Measurements from ENCODE around the gene UGDH. TPM values are rescaled to one million over a fixed set of nuclear protein-coding genes. Genes with fewer than 3 reads are reported as not detected.

Gene UGDH
- total RNA-seq, 1 donor from 2014 or later: 157 TPM

DNA sequence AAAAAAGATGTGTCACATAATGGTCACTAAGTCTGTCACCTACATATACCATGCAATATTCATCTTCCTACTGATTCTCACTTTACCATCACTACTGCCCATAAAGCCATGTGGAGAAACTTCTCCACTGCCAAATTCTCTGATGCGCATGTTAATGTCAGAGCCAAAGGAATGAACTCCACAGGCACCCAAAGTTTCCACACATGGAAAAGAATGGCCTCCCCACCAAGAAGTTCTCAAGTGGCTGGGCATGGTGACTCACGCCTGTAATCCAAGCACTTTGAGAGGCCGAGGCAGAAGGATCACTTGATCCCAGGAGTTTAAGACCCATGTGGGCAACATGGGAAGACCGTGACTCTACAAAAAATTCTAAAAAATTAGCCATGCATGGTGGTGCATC is 43.8 kb upstream of the UGDH start:
- H3K9me3 Mint-ChIP-seq: peaks cover 3% of the 10 kb centered on the region
- no peaks in the 10 kb centered on the region for H3K4me1 Mint-ChIP-seq
- H3K27me3 Mint-ChIP-seq (ENCODE audit: insufficient read depth, low read depth): peaks cover 3% of the 10 kb centered on the region
- Histone ChIP-seq H3F3A (ENCODE audit: low read depth) (no peaks in the 10 kb centered on the region), H3K4me3 (no peak overlapping the region), H3K9me3 (ENCODE audit: low read depth) (no peaks in the 10 kb centered on the region), H3K27ac (no peak overlapping the region), H3K9ac (no peak overlapping the region), H2AFZ (replicated peaks) (no peak overlapping the region), H3K79me2 (ENCODE audit: low read depth) (no peaks in the 10 kb centered on the region), H3K36me3 (no peaks in the 10 kb centered on the region), H3K4me1 (no peaks in the 10 kb centered on the region), H4K20me1 (ENCODE audit: low read depth) (no peaks in the 10 kb centered on the region), H3K27me3 (no peaks in the 10 kb centered on the region), H3K4me2 (no peak overlapping the region)
- DNase-seq (ENCODE audit: low spot score): no peak
- TF ChIP-seq EZH2phosphoT487 (IDR thresholded peaks at IDR 0.05) (no peak), EZH2 (IDR thresholded peaks at IDR 0.05) (no peak)
- TF ChIP-seq, protein P1, sequence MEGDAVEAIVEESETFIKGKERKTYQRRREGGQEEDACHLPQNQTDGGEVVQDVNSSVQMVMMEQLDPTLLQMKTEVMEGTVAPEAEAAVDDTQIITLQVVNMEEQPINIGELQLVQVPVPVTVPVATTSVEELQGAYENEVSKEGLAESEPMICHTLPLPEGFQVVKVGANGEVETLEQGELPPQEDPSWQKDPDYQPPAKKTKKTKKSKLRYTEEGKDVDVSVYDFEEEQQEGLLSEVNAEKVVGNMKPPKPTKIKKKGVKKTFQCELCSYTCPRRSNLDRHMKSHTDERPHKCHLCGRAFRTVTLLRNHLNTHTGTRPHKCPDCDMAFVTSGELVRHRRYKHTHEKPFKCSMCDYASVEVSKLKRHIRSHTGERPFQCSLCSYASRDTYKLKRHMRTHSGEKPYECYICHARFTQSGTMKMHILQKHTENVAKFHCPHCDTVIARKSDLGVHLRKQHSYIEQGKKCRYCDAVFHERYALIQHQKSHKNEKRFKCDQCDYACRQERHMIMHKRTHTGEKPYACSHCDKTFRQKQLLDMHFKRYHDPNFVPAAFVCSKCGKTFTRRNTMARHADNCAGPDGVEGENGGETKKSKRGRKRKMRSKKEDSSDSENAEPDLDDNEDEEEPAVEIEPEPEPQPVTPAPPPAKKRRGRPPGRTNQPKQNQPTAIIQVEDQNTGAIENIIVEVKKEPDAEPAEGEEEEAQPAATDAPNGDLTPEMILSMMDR (IDR thresholded peaks at IDR 0.05): no peak
- no peak overlapping the region for H3K4me3 Mint-ChIP-seq
- H3K36me3 Mint-ChIP-seq: peaks cover 3% of the 10 kb centered on the region
- no peak overlapping the region for H3K27ac Mint-ChIP-seq

DNA sequence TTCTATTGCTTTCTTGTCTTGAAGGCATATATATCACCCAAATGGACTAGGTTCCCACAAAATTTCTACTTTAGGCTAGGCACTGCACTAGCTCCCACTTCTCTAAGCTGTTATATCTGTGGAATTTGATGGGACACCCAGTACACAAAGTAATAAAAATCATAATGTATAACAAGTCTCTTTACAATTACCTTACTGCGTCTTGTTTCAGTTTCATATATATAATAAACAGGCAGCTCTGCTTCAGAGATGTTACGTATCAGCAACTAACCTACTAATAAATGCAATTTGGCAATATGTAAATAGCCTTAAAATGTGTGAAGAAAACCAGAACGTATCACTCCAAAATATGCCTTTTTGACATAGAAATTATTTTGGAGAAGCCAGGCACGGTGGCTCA is 42.0 kb upstream of the UGDH start:
- no peak for DNase-seq (ENCODE audit: low spot score)
- H3K9me3 Mint-ChIP-seq: peaks cover 6% of the 10 kb centered on the region
- no peaks in the 10 kb centered on the region for H3K4me1 Mint-ChIP-seq
- H3K36me3 ChIP-seq: no peaks in the 10 kb centered on the region
- no peaks in the 10 kb centered on the region for H3K4me1 ChIP-seq
- H3K4me3 Mint-ChIP-seq: no peak overlapping the region
- peaks cover under 1% of the 10 kb centered on the region for H3F3A ChIP-seq (ENCODE audit: low read depth)
- no peak overlapping the region for H2AFZ ChIP-seq (replicated peaks)
- H3K36me3 Mint-ChIP-seq: peaks cover 14% of the 10 kb centered on the region
- H3K4me2 ChIP-seq: no peak overlapping the region
- H3K27me3 Mint-ChIP-seq (ENCODE audit: insufficient read depth, low read depth): peaks cover 5% of the 10 kb centered on the region
- H3K27ac Mint-ChIP-seq: no peak overlapping the region
- TF ChIP-seq, protein P1 (IDR thresholded peaks at IDR 0.05): no peak
- TF ChIP-seq EZH2phosphoT487 (IDR thresholded peaks at IDR 0.05): no peak
- TF ChIP-seq EZH2 (IDR thresholded peaks at IDR 0.05): no peak
- no peaks in the 10 kb centered on the region for H3K27me3 ChIP-seq
- H4K20me1 ChIP-seq (ENCODE audit: low read depth): no peaks in the 10 kb centered on the region
- H3K79me2 ChIP-seq (ENCODE audit: low read depth): no peaks in the 10 kb centered on the region
- H3K27ac ChIP-seq: no peak overlapping the region
- no peaks in the 10 kb centered on the region for H3K9me3 ChIP-seq (ENCODE audit: low read depth)
- no peak overlapping the region for H3K4me3 ChIP-seq
- H3K9ac ChIP-seq: no peak overlapping the region

DNA sequence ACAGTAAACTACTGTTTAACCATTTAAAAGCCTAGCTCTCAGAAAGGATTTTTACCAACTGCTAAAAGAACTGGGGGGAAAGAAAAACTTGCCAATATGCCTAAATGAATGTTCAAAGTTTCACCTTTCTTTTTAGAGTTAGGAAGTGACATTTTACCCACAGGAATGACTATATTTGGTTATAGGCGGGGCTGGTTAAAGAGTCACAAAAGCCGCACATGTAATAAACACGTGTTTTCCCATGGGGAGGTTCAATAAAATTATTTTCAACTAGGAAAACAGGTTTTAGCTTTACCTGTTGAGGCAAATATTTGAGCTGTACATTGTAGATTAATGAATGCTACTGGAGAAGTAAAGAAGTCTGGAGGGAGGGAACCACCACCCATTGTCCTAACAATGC is 41.6 kb upstream of the UGDH start:
- no peak overlapping the region for H3K9ac ChIP-seq
- H4K20me1 ChIP-seq (ENCODE audit: low read depth): no peaks in the 10 kb centered on the region
- TF ChIP-seq EZH2phosphoT487 (IDR thresholded peaks at IDR 0.05) (no peak), EZH2 (IDR thresholded peaks at IDR 0.05) (no peak)
- TF ChIP-seq, protein P1 (IDR thresholded peaks at IDR 0.05): no peak
- H3K79me2 ChIP-seq (ENCODE audit: low read depth): no peaks in the 10 kb centered on the region
- no peaks in the 10 kb centered on the region for H3K27me3 ChIP-seq
- DNase-seq (ENCODE audit: low spot score): no peak
- no peaks in the 10 kb centered on the region for H3K36me3 ChIP-seq
- H3K36me3 Mint-ChIP-seq: peaks cover 14% of the 10 kb centered on the region
- H3K4me1 ChIP-seq: no peaks in the 10 kb centered on the region
- no peaks in the 10 kb centered on the region for H3K9me3 ChIP-seq (ENCODE audit: low read depth)
- H3K27ac Mint-ChIP-seq: no peak overlapping the region
- no peak overlapping the region for H2AFZ ChIP-seq (replicated peaks)
- no peak overlapping the region for H3K4me2 ChIP-seq
- H3K4me1 Mint-ChIP-seq: no peaks in the 10 kb centered on the region
- peaks cover 5% of the 10 kb centered on the region for H3K27me3 Mint-ChIP-seq (ENCODE audit: insufficient read depth, low read depth)
- no peak overlapping the region for H3K4me3 Mint-ChIP-seq
- no peak overlapping the region for H3K27ac ChIP-seq
- no peak overlapping the region for H3K4me3 ChIP-seq
- peaks cover 6% of the 10 kb centered on the region for H3K9me3 Mint-ChIP-seq
- H3F3A ChIP-seq (ENCODE audit: low read depth): peaks cover 5% of the 10 kb centered on the region

Measured in neural progenitor cell (in vitro differentiated cells).